H9 (cell line): ENCODE measurements around the gene CASQ2. TPM values are rescaled to one million over a fixed set of nuclear protein-coding genes. Genes with fewer than 3 reads are reported as not detected.

ENCODE experiments used
- DNase-seq: peaks from one replicate; pipeline ENCODE4 v3.0.0-alpha.2; 2017
- H2AFZ ChIP-seq: one replicate; pipeline ENCODE4 v1.6.1; 2013; ENCODE audit warnings: mild to moderate bottlenecking, low read length, control low read depth, moderate library complexity
- H2AK5ac ChIP-seq: 2 replicates; pipeline ENCODE4 v1.6.1; 2013; ENCODE audit warnings: low read length, control low read depth, mixed read lengths; ENCODE audit not compliant: insufficient read length
- H2BK120ac ChIP-seq: one replicate; pipeline ENCODE4 v1.6.1; 2013; ENCODE audit warnings: low read depth, mild to moderate bottlenecking, low read length, control low read depth, inconsistent platforms; ENCODE audit not compliant: poor library complexity, severe bottlenecking
- H2BK12ac ChIP-seq: 2 replicates; pipeline ENCODE4 v1.6.1; 2013; ENCODE audit warnings: low read length, control low read depth, mixed read lengths, low read depth; ENCODE audit not compliant: insufficient read length
- H2BK15ac ChIP-seq: 2 replicates; pipeline ENCODE4 v1.6.1; 2013; ENCODE audit warnings: low read depth, low read length, control low read depth
- H2BK20ac ChIP-seq: one replicate; pipeline ENCODE4 v1.6.1; 2013; ENCODE audit warnings: low read depth, mild to moderate bottlenecking, low read length, control low read depth, inconsistent platforms; ENCODE audit not compliant: poor library complexity, severe bottlenecking
- H2BK5ac ChIP-seq: 2 replicates; pipeline ENCODE4 v1.6.1; 2013; ENCODE audit warnings: low read length, control low read depth, mixed read lengths; ENCODE audit not compliant: insufficient read length
- H3K14ac ChIP-seq: 2 replicates; pipeline ENCODE4 v1.6.1; 2013; ENCODE audit warnings: low read length, control low read depth; ENCODE audit not compliant: insufficient read depth
- H3K18ac ChIP-seq: 2 replicates; pipeline ENCODE4 v1.6.1; 2013; ENCODE audit warnings: low read depth, mild to moderate bottlenecking, mixed read lengths, low read length, control low read depth; ENCODE audit not compliant: insufficient read length
- H3K23ac ChIP-seq: 2 replicates; pipeline ENCODE4 v1.6.1; 2013; ENCODE audit warnings: low read length, control low read depth, mixed read lengths, low read depth; ENCODE audit not compliant: insufficient read length
- H3K23me2 ChIP-seq: 2 replicates; pipeline ENCODE4 v1.6.1; 2013; ENCODE audit warnings: low read depth, mild to moderate bottlenecking, mixed read lengths, low read length, control low read depth; ENCODE audit not compliant: insufficient read length, poor library complexity, severe bottlenecking
- H3K27ac ChIP-seq: 2 replicates; pipeline ENCODE4 v1.5.1; 2013; ENCODE audit warnings: low read length, control low read depth, mixed read lengths, low read depth; ENCODE audit not compliant: insufficient read length
- H3K27me3 ChIP-seq: 2 replicates; pipeline ENCODE4 v1.6.1; 2013; ENCODE audit warnings: low read length, control low read depth, inconsistent platforms; ENCODE audit not compliant: insufficient read depth
- H3K4ac ChIP-seq: 2 replicates; pipeline ENCODE4 v1.6.1; 2013; ENCODE audit warnings: low read depth, mild to moderate bottlenecking, control low read depth, inconsistent platforms, low read length, moderate library complexity
- H3K4me1 ChIP-seq: 2 replicates; pipeline ENCODE4 v1.6.1; 2013; ENCODE audit warnings: low read length, control low read depth, inconsistent platforms; ENCODE audit not compliant: insufficient read depth
- H3K4me2 ChIP-seq: 2 replicates; pipeline ENCODE4 v1.6.1; 2013; ENCODE audit warnings: low read length, control low read depth, mixed read lengths; ENCODE audit not compliant: insufficient read length, insufficient read depth
- H3K56ac ChIP-seq: 2 replicates; pipeline ENCODE4 v1.6.1; 2013; ENCODE audit warnings: low read depth, mild to moderate bottlenecking, mixed read lengths, low read length, control low read depth; ENCODE audit not compliant: insufficient read length
- H3K79me1 ChIP-seq: 2 replicates; pipeline ENCODE4 v1.6.1; 2013; ENCODE audit warnings: low read depth, mild to moderate bottlenecking, moderate library complexity, low read length, control low read depth, inconsistent platforms; ENCODE audit not compliant: insufficient read depth, poor library complexity, severe bottlenecking
- H3K79me2 ChIP-seq: 2 replicates; pipeline ENCODE4 v1.6.1; 2013; ENCODE audit warnings: low read length, control low read depth, inconsistent platforms; ENCODE audit not compliant: insufficient read depth
- H3K9ac ChIP-seq: 2 replicates; pipeline ENCODE4 v1.6.1; 2013; ENCODE audit warnings: low read length, control low read depth, mixed read lengths; ENCODE audit not compliant: insufficient read length; ENCODE audit errors: extremely low read depth
- H3K9me3 ChIP-seq: one replicate; pipeline ENCODE4 v1.6.1; 2013; ENCODE audit warnings: low read depth, low read length, inconsistent platforms; ENCODE audit not compliant: control insufficient read depth
- H3T11ph ChIP-seq: one replicate; pipeline ENCODE4 v1.6.1; 2013; ENCODE audit warnings: mild to moderate bottlenecking, low read length, control low read depth, inconsistent platforms
- H4K20me1 ChIP-seq: one replicate; pipeline ENCODE4 v1.6.1; 2013; ENCODE audit not compliant: control insufficient read depth, insufficient read length, insufficient read depth
- H4K5ac ChIP-seq: 2 replicates; pipeline ENCODE4 v1.6.1; 2013; ENCODE audit warnings: low read depth, mild to moderate bottlenecking, mixed read lengths, low read length, control low read depth; ENCODE audit not compliant: insufficient read length
- H4K8ac ChIP-seq: replicated peaks from 2 replicates; pipeline ENCODE4 v1.6.1; 2013; ENCODE audit warnings: low read length, control low read depth, mixed read lengths, low read depth; ENCODE audit not compliant: insufficient read length
- H4K91ac ChIP-seq: 2 replicates; pipeline ENCODE4 v1.6.1; 2013; ENCODE audit warnings: low read depth, mild to moderate bottlenecking, moderate library complexity, mixed read lengths, low read length, control low read depth; ENCODE audit not compliant: insufficient read length
- H3K27ac Mint-ChIP-seq, 3 experiments: 2 replicates in 2 of 3; 3 replicates in 1 of 3; pipeline ENCODE4 v1.8.0; 2020 to 2021; ENCODE audit warnings: mixed read lengths in 3 of 3, mild to moderate bottlenecking in 1 of 3, moderate library complexity in 1 of 3
- H3K27me3 Mint-ChIP-seq: 2 replicates; pipeline ENCODE4 v1.8.0; 2021; ENCODE audit warnings: low read depth, mild to moderate bottlenecking, moderate library complexity, mixed read lengths
- H3K36me3 Mint-ChIP-seq, 3 experiments: 2 replicates in 2 of 3; 3 replicates in 1 of 3; pipeline ENCODE4 v1.8.0; 2020 to 2021; ENCODE audit warnings: low read depth in 3 of 3, mixed read lengths in 3 of 3; ENCODE audit not compliant: insufficient read depth in 1 of 3
- H3K4me1 Mint-ChIP-seq, 2 experiments: 2 replicates each; pipeline ENCODE4 v1.8.0; 2020; ENCODE audit warnings: mixed read lengths in 2 of 2
- H3K4me3 Mint-ChIP-seq, 2 experiments: 2 replicates in 1 of 2; 3 replicates in 1 of 2; pipeline ENCODE4 v1.8.0; 2020 to 2021; ENCODE audit warnings: mild to moderate bottlenecking in 2 of 2, mixed read lengths in 2 of 2, moderate library complexity in 1 of 2
- H3K9me3 Mint-ChIP-seq, 2 experiments: 2 replicates in 1 of 2; 3 replicates in 1 of 2; pipeline ENCODE4 v1.8.0; 2020; ENCODE audit warnings: mild to moderate bottlenecking in 2 of 2, mixed read lengths in 2 of 2, moderate library complexity in 1 of 2
- WGBS: extraction: QIAGEN DNeasy Blood & Tissue Kit; methylation state at CpG from one replicate; pipeline ENCODE4 v1.1.7; 2013; ENCODE audit warnings: missing lambda C conversion rate, low lambda C conversion rate, mixed read lengths; ENCODE audit not compliant: insufficient read length; ENCODE audit errors: extremely low coverage; 5-methylcytosine and 5-hydroxymethylcytosine counted together
- total RNA-seq: library from RNA; stranded (reverse); gene quantifications from 2 replicates; pipeline ENCODE4 v1.2.1, GENCODE V29; 2021
- TF ChIP-seq, protein P1 (sequence below): fragments of 200-600 bp; sonication (generic); conservative IDR thresholded peaks from 3 replicates; pipeline ENCODE4 v1.8.0; 2021; ENCODE audit warnings: antibody characterized with exemption, mild to moderate bottlenecking

CASQ2 gene
- total RNA-seq, 1 experiment from 2014 or later: not detected

DNA sequence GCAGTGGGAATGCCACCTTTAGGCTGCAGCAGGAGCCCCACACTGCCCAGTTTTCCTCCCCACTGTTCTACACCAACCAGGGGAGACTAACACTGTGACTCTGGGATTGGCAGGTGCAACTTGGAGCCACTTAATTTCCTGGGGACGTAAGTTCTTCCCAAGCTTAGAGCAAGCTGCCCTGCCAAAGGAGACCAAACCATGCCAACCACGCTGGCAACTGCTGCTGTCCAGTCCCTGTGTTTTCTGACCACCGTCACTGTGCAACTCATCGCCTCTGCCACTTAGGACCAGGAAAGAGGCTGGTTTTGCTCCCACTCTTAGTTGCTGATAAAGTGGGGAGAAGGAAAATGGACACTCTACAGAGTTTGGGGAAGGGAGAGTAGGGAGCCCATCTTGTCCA, 76.3 kb downstream of the CASQ2 start:
- Histone ChIP-seq H2BK12ac (no peak overlapping the region), H3K27me3 (no peaks in the 10 kb centered on the region), H2BK20ac (no peak overlapping the region), H3T11ph (no peak overlapping the region), H3K9ac (no peak overlapping the region), H4K8ac (no peak overlapping the region), H3K9me3 (no peaks in the 10 kb centered on the region), H3K23me2 (no peaks in the 10 kb centered on the region), H2AFZ (no peak overlapping the region), H3K23ac (no peak overlapping the region), H2AK5ac (no peak overlapping the region), H4K5ac (no peak overlapping the region), H3K79me2 (no peaks in the 10 kb centered on the region), H3K18ac (no peak overlapping the region), H2BK5ac (no peak overlapping the region), H3K4me1 (no peaks in the 10 kb centered on the region), H3K14ac (no peak overlapping the region; the same call in 1 of the 2 replicates), H4K91ac (no peak overlapping the region), H3K27ac (no peak overlapping the region), H4K20me1 (no peaks in the 10 kb centered on the region), H3K79me1 (no peaks in the 10 kb centered on the region), H2BK120ac (no peak overlapping the region), H3K4ac (no peak overlapping the region), H3K56ac (no peak overlapping the region), H3K4me2 (no peak overlapping the region), H2BK15ac (no peak overlapping the region)
- Mint-ChIP-seq H3K27ac (no peak overlapping the region), H3K27me3 (no peaks in the 10 kb centered on the region), H3K9me3 (no peaks in the 10 kb centered on the region), H3K4me1 (peaks cover 0 to 5% of the 10 kb centered on the region in 2 experiments), H3K36me3 (peaks cover 2 to 25% (median 25%) of the 10 kb centered on the region in 3 experiments; a peak in 5 of 7 replicates), H3K4me3 (no peak overlapping the region)
- no peak for DNase-seq
- no CpG with 5 or more reads among the region's 4 CpGs for WGBS
- TF ChIP-seq, protein P1, sequence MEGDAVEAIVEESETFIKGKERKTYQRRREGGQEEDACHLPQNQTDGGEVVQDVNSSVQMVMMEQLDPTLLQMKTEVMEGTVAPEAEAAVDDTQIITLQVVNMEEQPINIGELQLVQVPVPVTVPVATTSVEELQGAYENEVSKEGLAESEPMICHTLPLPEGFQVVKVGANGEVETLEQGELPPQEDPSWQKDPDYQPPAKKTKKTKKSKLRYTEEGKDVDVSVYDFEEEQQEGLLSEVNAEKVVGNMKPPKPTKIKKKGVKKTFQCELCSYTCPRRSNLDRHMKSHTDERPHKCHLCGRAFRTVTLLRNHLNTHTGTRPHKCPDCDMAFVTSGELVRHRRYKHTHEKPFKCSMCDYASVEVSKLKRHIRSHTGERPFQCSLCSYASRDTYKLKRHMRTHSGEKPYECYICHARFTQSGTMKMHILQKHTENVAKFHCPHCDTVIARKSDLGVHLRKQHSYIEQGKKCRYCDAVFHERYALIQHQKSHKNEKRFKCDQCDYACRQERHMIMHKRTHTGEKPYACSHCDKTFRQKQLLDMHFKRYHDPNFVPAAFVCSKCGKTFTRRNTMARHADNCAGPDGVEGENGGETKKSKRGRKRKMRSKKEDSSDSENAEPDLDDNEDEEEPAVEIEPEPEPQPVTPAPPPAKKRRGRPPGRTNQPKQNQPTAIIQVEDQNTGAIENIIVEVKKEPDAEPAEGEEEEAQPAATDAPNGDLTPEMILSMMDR: no peak
